Measurements from ENCODE around the gene SGPL1. TPM values are rescaled to one million over a fixed set of nuclear protein-coding genes. Genes with fewer than 3 reads are reported as not detected.
"Not testable (repeated sequence)": the region's sequence is repeated elsewhere in the genome, so short reads cannot be mapped to it uniquely, and the experiment has no call there.

SGPL1 gene
- total RNA-seq, 1 experiment from 2014 or later: 25.5 TPM

DNA sequence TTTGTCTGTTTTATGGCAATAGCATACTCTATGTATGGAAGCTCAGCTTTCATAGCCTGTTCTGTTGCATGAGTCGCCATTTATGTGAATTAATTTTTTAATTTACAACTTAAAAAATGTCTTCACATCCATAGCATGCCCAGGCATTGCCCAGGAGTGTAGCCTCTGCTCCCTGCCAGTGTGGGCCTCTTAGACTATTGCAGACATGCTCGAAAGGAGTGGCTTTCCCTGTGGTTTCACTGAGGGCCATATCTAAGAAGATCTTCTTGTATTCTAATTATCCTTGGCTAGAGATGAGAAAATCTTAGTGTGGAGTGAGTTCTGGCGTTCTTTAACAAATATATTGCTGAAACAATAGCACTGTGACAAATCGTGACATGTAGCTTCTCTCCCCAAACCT is 37.3 kb downstream of the SGPL1 start:
- no peak for DNase-seq (ENCODE audit: low read depth)
- in situ Hi-C loops (cut with HindIII; ENCODE audit: low pct_unique_long_range_greater_than_20kb, low sequenced_read_pairs): no loop called here

DNA sequence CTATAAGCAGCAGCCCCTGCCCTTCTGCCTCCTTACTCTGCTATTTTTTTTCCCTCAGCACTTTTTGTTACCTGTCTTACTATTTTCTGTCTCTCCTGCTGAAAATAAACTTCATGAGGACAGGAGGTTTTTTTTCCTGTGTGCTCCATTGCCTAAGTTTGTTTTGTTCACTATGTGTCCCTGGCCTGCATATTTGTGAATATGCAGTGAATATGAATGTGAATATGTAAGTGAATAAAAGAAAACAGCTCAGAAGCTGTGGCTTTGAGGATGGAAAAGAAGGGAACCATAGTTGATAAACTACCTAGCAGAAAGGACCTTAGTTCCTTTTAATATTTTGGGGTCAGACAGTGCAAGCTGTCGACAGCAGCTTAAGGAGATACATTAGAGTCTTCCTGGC is 37.7 kb downstream of the SGPL1 start:
- DNase-seq (ENCODE audit: low read depth): no peak
- in situ Hi-C loops (cut with HindIII; ENCODE audit: low pct_unique_long_range_greater_than_20kb, low sequenced_read_pairs): no loop called here

DNA sequence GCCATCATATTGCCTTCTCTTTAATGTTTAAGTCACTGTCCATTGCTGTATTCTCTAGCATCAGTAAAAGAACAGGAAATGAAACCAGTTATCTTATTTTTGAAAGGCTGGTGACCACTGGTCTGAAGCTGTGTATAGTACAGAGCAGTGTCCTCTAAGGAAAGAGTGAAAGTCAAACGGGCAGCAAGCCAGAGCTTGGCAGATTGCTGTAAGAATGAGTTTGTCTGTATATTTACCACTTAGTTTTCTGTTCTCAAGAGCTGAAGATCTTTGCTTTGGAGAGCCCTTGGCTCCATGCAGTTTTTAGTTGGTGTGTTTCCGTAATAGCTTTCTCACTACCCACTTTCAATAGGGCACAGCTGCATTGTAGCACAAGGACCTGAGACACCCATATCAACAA is 40.7 kb downstream of the SGPL1 start:
- in situ Hi-C loops (cut with HindIII; ENCODE audit: low pct_unique_long_range_greater_than_20kb, low sequenced_read_pairs): no loop called here
- no peak for DNase-seq (ENCODE audit: low read depth)

DNA sequence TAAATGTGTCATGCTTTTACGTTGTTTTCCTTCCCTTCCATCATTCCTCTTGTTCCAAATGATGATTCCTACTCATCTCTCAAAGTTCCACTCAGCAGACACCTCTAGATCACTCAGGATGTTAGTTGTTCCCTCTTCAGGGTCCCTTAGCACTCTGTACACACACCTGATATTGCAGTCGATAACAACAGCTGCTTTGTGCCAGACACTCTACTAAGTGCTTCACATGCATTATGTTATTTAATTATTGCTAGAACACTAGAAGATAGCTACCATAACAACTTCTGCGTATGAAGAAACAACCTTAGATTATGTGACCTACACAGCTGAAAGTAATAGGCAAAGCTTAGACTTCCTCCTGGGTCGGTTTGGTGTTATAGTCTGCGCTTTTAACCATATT is 43.0 kb downstream of the SGPL1 start:
- no peak for DNase-seq (ENCODE audit: low read depth)
- in situ Hi-C loops (cut with HindIII; ENCODE audit: low pct_unique_long_range_greater_than_20kb, low sequenced_read_pairs): no loop called here

DNA sequence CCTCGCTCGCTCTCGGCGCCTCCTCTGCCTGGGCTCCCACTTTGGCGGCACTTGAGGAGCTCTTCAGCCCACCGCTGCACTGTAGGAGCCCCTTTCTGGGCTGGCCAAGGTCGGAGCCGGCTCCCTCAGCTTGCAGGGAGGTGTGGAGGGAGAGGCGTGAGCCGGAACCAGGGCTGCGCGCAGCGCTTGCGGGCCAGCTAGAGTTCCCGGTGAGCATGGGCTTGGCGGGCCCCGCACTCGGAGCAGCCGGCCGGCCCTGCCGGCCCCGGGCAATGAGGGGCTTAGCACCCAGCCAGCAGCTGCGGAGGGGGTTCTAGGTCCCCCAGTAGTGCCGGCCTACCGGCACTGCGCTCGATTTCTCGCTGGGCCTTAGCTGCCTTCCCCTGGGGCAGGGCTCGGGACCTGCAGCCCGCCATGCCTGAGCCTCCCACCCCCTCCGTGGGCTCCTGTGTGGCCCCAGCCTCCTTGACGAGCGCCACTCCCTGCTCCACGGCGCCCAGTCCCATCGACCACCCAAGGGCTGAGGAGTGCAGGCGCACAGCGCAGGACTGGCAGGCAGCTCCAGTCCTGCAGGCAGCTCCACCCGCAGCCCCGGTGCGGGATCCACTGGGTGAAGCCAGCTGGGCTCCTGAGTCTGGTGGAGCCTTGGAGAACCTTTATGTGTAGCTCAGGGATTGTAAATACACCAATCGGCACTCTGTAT is 45.9 kb downstream of the SGPL1 start:
- in situ Hi-C loops (cut with HindIII; ENCODE audit: low pct_unique_long_range_greater_than_20kb, low sequenced_read_pairs); DNase-seq (ENCODE audit: low read depth): not testable (repeated sequence)

- DNase-seq (ENCODE audit: low read depth): no peak
- in situ Hi-C loops (cut with HindIII; ENCODE audit: low pct_unique_long_range_greater_than_20kb, low sequenced_read_pairs): no loop called here
Observed at GRCh38 chr10:70863470-70864160, 47.9 kb downstream of the SGPL1 start.

DNA sequence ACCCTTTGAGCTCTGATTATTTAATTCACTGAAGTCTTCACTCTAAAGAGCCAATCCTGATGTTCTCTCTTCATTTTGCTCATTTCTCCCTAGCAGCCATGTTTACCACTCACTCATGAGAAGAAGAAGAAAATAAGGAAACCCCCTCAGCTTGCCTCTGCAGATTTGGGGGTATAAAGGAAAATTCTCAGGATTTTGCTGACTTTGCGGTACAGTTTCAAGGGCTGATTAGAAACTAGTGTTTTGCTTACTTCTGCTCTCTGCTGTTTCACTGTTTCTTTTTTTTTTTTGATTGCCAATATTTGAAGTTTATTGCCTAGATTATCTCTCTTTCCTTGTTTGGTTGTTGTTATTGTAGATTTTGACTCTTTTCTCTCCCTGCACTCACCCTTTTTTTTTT is 49.2 kb downstream of the SGPL1 start:
- in situ Hi-C loops (cut with HindIII; ENCODE audit: low pct_unique_long_range_greater_than_20kb, low sequenced_read_pairs): no loop called here
- DNase-seq (ENCODE audit: low read depth): no peak

GRCh38 chr10:70866424-70866823 is 50.7 kb downstream of the SGPL1 start:
- in situ Hi-C loops (cut with HindIII; ENCODE audit: low pct_unique_long_range_greater_than_20kb, low sequenced_read_pairs): no loop called here
- DNase-seq (ENCODE audit: low read depth): no peak

DNA sequence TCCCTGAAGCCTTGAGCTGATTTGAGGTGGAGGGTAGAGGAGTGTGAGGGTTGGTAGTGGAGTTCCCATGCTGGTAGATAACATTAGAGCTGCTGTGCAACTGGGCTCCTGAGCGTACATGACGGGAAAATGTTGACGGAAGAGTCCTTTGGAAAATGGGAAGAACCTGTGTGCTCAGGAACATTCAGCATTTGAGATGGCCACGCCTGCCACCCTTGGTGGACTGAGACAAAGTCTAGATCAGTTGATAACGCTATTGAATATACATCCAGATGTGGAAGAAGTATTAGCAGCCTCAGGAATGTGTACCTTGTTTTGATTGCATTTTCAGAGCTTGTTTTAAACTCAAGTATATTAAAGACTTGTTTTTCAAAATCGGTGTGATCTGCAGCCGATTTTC is 56.5 kb downstream of the SGPL1 start:
- DNase-seq (ENCODE audit: low read depth): no peak
- in situ Hi-C loops (cut with HindIII; ENCODE audit: low pct_unique_long_range_greater_than_20kb, low sequenced_read_pairs): no loop called here

DNA sequence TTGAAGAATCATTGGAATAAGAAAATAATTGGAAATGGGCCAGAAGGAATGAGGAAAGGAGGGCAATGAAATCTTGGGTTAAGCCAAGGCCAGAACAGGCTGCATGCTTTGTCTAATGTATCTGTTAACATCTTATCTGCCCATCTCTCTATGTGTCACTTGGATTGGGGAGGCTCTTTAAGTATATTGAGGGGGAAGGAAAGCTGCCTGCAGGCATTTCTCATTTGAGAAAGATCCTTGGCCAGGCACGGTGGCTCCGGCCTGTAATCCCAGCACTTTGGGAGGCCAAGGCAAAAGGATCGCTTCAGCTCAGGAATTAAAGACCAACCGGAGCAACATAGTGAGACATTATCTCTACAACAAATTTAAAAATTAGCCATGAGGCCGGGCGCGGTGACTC is 58.3 kb downstream of the SGPL1 start:
- in situ Hi-C loops (cut with HindIII; ENCODE audit: low pct_unique_long_range_greater_than_20kb, low sequenced_read_pairs): no loop called here
- no peak for DNase-seq (ENCODE audit: low read depth)

DNA sequence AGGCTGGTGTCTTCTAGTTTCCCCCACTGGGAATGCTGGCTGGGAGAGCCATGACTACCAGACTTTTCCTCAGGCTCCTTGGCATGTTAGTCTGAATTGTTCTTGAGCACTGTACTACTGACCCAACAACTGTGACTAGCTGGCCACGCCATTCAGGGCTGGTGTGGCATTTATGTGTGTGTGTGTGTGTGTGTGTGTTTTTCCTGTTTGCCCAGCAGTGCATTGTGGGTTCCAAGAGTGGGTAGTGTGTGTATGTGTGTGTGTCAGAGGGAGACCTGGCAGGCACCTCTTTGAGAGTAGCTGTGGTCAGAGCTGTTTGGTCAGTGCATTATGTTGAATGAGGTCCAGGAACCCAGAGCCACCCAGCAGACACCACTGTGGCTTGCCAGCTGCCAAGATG is 63.5 kb downstream of the SGPL1 start:
- in situ Hi-C loops (cut with HindIII; ENCODE audit: low pct_unique_long_range_greater_than_20kb, low sequenced_read_pairs): no loop called here
- DNase-seq (ENCODE audit: low read depth): no peak

GRCh38 chr10:70880077-70880534 is 64.4 kb downstream of the SGPL1 start:
- in situ Hi-C loops (cut with HindIII; ENCODE audit: low pct_unique_long_range_greater_than_20kb, low sequenced_read_pairs): no loop called here
- DNase-seq (ENCODE audit: low read depth): peak; percentile 54

- no peak for DNase-seq (ENCODE audit: low read depth)
- in situ Hi-C loops (cut with HindIII; ENCODE audit: low pct_unique_long_range_greater_than_20kb, low sequenced_read_pairs): no loop called here
Observed at GRCh38 chr10:70884741-70885140, 69.0 kb downstream of the SGPL1 start.

DNA sequence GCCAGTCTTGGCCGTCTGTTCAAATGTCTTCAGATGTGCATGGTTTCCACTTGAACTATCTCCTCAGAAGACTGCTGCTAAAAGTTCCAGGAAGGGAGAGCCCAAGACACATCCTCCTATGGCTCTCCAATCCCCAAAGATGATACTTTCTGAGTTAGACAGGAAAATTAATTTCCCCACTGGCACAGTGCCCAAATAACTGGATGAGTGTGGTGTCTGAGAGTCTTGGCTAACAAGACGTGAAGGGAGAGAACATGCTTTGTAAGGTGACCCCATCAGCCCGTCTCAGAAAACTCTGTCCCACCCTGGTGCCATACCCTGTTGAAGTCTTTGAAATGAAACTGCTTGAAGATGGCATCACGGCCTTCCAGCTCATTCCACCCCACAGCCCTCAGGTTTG is 69.7 kb downstream of the SGPL1 start:
- in situ Hi-C loops (cut with HindIII; ENCODE audit: low pct_unique_long_range_greater_than_20kb, low sequenced_read_pairs): no loop called here
- no peak for DNase-seq (ENCODE audit: low read depth)

DNA sequence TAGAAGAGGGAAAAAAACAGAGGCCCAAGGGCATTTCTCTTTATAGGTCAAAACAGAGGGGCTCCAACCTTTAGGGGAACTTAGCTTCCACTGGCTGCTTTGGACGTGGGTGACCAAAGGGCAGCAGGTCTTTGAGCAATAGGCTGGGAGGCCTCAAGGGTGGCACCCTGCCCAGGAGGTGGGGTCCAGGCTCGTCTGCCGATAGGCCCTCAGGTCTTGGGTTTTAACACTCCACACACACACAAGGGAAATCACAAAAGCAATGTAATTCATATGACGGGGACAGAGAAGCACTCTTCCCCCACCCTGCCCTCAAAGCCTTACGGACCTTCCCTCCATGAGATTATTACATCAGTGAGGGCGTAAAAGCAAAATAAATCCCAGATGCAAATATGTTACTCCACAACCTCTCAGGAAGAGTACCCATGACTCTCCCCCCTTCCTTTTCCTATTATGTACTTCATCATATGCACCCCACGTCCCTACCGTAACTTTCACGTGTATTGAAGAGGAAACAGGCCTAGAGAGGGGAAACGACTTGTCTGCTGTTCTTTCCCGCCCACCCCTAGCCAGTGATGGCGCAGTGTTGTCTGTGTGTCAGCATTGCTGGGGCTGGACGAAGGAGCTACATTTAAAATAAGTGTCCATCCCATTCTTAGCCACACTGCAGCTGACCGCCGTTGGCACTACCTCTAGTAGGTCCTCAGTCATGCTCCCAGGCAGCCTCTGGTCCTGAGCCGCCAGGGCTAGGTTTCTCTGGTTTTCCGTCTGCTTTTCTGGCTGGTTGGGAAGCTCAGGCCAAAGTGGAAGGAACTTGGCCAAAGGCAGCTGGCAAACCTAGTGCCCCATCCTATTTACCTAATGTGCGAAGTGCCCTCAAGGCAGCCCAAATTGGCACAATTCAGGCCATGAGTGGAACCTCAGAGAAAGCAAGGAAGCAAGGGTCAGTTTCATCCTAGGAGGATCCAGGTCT is 70.5 kb downstream of the SGPL1 start:
- in situ Hi-C loops (cut with HindIII; ENCODE audit: low pct_unique_long_range_greater_than_20kb, low sequenced_read_pairs): no loop called here
- no peak for DNase-seq (ENCODE audit: low read depth)

- in situ Hi-C loops (cut with HindIII; ENCODE audit: low pct_unique_long_range_greater_than_20kb, low sequenced_read_pairs): no loop called here
- DNase-seq (ENCODE audit: low read depth): no peak
Observed at GRCh38 chr10:70886921-70887665, 71.3 kb downstream of the SGPL1 start.

DNA sequence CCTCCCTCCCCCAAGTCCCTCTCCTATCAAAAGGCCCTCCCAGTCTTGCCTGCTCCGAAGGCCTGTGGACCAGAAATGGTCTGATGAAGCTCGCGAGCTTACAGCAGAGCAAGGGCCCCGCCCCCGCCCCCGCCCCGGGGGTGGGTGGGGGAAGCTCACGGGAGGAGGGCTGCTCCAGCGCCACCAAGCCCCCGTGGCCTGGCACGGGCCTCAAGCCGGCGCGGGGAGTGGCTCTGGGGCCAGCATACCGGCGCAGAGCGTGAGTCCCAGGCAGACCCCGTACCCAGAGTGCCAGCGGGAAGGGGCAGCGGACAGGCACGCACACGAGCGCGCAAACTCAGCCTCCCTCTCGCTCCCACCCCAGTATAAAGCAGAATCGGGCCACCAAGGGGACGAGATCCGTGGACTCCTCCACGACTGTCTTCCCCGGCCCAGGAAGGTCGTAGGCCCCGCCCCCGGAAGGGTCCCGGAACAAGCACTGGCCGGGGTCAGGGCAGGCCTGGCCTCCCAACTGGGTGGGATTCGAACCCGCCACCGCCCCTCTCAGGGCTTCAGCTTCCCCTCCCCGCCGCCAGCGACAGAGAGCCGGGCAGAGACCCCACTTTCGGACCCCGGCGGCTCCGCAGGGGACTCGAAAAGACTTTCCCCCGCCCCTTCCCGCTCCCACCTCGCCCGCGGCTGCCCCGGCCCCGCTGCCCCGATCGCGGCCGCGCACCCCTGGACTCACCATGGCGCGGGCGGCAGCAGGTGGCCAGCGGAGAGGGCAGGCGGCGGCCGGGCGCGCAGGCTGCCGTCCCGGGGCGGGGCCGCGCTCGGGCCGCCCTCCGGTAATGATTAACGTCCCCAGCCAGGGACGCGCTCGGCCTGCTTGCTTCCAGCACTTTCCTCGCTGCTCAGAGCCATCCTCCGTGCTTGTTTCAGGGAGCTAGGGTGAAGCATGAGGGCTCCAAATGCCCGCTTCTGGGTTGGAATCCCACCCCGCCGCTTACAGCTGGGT is 72.4 kb downstream of the SGPL1 start, which contains the start of gene PCBD1:
Gene PCBD1 (minus strand): TSS at position 762 of the 997 bp plus-strand sequence. CDS start 32 bp downstream, at position 730.
- in situ Hi-C loops (cut with HindIII; ENCODE audit: low pct_unique_long_range_greater_than_20kb, low sequenced_read_pairs): no loop called here

More for the DNA sequence above, 72.4 kb downstream of the SGPL1 start, which contains the start of gene PCBD1:
- peak; percentile 78 for DNase-seq (ENCODE audit: low read depth)

Data from Caki2 (cell line).